ENCODE results near the gene PVALB.

PVALB gene

GRCh38 chr22:36776722-36777121 is 40.1 kb downstream of the PVALB start:
- ChIA-PET CTCF (interaction anchor here (0.6 to 4.0 kb wide), 5 partner anchors 19 to 305 kb away, joined by 3 to 30 read pairs (median 5); no protein-coding TSS in a partner anchor), POLR2A (interaction anchor here (0.7 to 1.8 kb wide), 18 partner anchors 13 to 269 kb away, joined by 3 to 18 read pairs (median 4); partner anchors contain the start of genes EIF3D, FOXRED2, MPST and TST)
- DNase-seq (ENCODE audit: extremely low spot score), result no peak
- no peak for TF ChIP-seq ARNT (IDR thresholded peaks at IDR 0.05)
- no peak for TF ChIP-seq ZNF384 (IDR thresholded peaks at IDR 0.05)
- TF ChIP-seq NFRKB (IDR thresholded peaks at IDR 0.05), result no peak
- no peak for TF ChIP-seq SP1 (IDR thresholded peaks at IDR 0.05)
- no peak for TF ChIP-seq PKNOX1 (IDR thresholded peaks at IDR 0.05)
- no peak for TF ChIP-seq BHLHE40 (IDR thresholded peaks at IDR 0.05; ENCODE audit: borderline replicate concordance)
- no peak for TF ChIP-seq LEF1 (IDR thresholded peaks at IDR 0.05; ENCODE audit: borderline replicate concordance)
- no peak for TF ChIP-seq ELF4 (IDR thresholded peaks at IDR 0.05)
- no peak for TF ChIP-seq TARDBP (IDR thresholded peaks at IDR 0.05)
- TF ChIP-seq FOXK2 (IDR thresholded peaks at IDR 0.05), result no peak
- no peak for TF ChIP-seq FOXM1 (IDR thresholded peaks at IDR 0.05; ENCODE audit: borderline replicate concordance)
- no peak for TF ChIP-seq FOXA1 (IDR thresholded peaks at IDR 0.05)
- no peak for TF ChIP-seq SUZ12 (IDR thresholded peaks at IDR 0.05)
- TF ChIP-seq L3MBTL2 (conservative IDR thresholded peaks at IDR 0.05), result no peak; the same call in none of the 2 replicates
- TF ChIP-seq HDGF (IDR thresholded peaks at IDR 0.05; ENCODE audit: borderline replicate concordance), result no peak
- TF ChIP-seq CTBP1 (IDR thresholded peaks at IDR 0.05; ENCODE audit: borderline replicate concordance), result no peak

DNA sequence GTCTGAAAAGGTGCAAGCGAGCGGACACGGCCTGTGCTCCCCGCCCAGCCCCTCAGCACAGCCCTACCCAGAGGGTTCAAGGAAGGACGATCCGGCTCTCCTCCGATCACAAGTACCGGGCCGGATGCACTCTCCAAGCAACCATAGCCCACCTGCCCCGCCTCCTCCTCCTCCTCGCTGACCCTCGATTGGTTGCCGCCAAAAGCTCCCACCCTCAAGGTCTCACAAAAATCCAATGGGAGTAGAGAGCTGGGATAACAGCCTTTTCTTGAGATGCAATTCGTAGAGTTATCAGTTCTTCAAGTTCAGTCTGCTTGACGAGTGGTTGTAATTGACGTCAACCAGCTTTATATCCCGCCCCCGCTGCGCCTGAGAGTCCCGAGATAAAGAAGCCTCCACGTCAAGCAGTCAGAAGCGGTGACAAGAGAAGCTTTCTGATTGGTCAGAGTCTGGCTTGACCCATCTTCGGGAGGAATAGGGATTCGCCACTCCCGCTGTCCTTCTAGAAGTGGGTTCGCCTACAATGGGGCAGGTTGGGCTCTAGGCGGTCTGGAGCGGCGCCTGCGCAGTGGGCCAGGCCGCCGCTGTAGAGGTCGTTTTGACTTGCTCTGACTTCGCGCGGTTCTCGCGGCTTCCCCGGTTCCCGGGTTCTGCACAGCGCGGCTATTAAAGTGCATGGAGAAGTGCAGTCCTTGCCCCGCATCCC is 40.7 kb downstream of the PVALB start, which contains the start of gene IFT27:
TSS of gene IFT27 (minus strand) at position 156 of the 706 bp plus-strand sequence. CDS start 412 bp downstream, outside the sequence.
- CTCF ChIA-PET, result interaction anchor here (0.6 to 4.0 kb wide), 8 partner anchors 18 to 305 kb away, joined by 3 to 30 read pairs (median 4); partner anchors contain the start of gene EIF3D
- POLR2A ChIA-PET, result interaction anchor here (0.5 to 1.9 kb wide), 46 partner anchors 9 to 269 kb away, joined by 3 to 18 read pairs (median 3); partner anchors contain the start of genes CACNG2, EIF3D, FOXRED2 and MPST
- peak; percentile 100 for DNase-seq (ENCODE audit: extremely low spot score)
- TF ChIP-seq L3MBTL2 (conservative IDR thresholded peaks at IDR 0.05) (no peak), SUZ12 (IDR thresholded peaks at IDR 0.05) (no peak), PKNOX1 (IDR thresholded peaks at IDR 0.05) (peak; percentile 100), TARDBP (IDR thresholded peaks at IDR 0.05) (no peak)

- DNase-seq (ENCODE audit: extremely low spot score), result peak; percentile 34
- TF ChIP-seq LEF1 (IDR thresholded peaks at IDR 0.05; ENCODE audit: borderline replicate concordance) (no peak), BHLHE40 (IDR thresholded peaks at IDR 0.05; ENCODE audit: borderline replicate concordance) (no peak), SP1 (IDR thresholded peaks at IDR 0.05) (no peak), HDGF (IDR thresholded peaks at IDR 0.05; ENCODE audit: borderline replicate concordance) (no peak), TARDBP (IDR thresholded peaks at IDR 0.05) (no peak), CTBP1 (IDR thresholded peaks at IDR 0.05; ENCODE audit: borderline replicate concordance) (no peak), FOXK2 (IDR thresholded peaks at IDR 0.05) (no peak), ELF4 (IDR thresholded peaks at IDR 0.05) (no peak), L3MBTL2 (conservative IDR thresholded peaks at IDR 0.05) (no peak), ZNF384 (IDR thresholded peaks at IDR 0.05) (no peak), ARNT (IDR thresholded peaks at IDR 0.05) (no peak), SUZ12 (IDR thresholded peaks at IDR 0.05) (no peak), PKNOX1 (IDR thresholded peaks at IDR 0.05) (no peak), NFRKB (IDR thresholded peaks at IDR 0.05) (no peak), FOXM1 (IDR thresholded peaks at IDR 0.05; ENCODE audit: borderline replicate concordance) (no peak), FOXA1 (IDR thresholded peaks at IDR 0.05) (no peak)
- ChIA-PET CTCF (interaction anchor here (0.9 to 4.0 kb wide), 6 partner anchors 18 to 306 kb away, joined by 3 to 30 read pairs (median 4); partner anchors contain the start of gene EIF3D), POLR2A (interaction anchor here (0.5 to 1.9 kb wide), 43 partner anchors 8 to 268 kb away, joined by 3 to 18 read pairs (median 3); partner anchors contain the start of genes CACNG2, EIF3D, FOXRED2 and MPST)
Observed at GRCh38 chr22:36775586-36775963, 41.3 kb downstream of the PVALB start.

DNA sequence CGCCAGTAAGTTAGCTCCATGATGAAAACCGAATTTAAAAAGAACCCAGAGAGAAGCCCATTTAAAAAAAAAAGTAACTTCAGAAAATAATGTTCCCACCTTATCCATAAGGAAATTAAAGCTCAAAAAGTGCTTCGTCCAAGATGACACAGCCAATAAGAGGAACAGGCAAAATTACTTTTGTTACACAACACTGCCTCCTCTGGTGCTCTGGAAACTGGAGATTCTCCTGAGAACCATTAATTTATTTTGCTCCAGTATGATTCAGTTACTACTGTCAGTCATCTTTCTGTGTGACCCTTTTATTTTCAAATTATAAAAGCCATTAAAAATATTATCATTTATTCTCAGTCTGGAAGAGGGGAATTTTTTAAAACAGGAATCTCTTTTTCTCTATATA is 42.9 kb downstream of the PVALB start:
- DNase-seq (ENCODE audit: extremely low spot score), result peak; percentile 42
- ChIA-PET CTCF (interaction anchor here (0.7 to 4.0 kb wide), 5 partner anchors 16 to 244 kb away, joined by 3 to 30 read pairs (median 3); no protein-coding TSS in a partner anchor), POLR2A (interaction anchor here (0.8 to 1.0 kb wide), 3 partner anchors 244 to 536 kb away, joined by 3 to 6 read pairs (median 3); partner anchors contain the start of genes EIF3D and TXN2)
- TF ChIP-seq SUZ12 (IDR thresholded peaks at IDR 0.05) (no peak), SP1 (IDR thresholded peaks at IDR 0.05) (no peak), ARNT (IDR thresholded peaks at IDR 0.05) (no peak), LEF1 (IDR thresholded peaks at IDR 0.05; ENCODE audit: borderline replicate concordance) (no peak), PKNOX1 (IDR thresholded peaks at IDR 0.05) (peak; percentile 64)

GRCh38 chr22:36772451-36772850 is 44.4 kb downstream of the PVALB start:
- TF ChIP-seq L3MBTL2 (conservative IDR thresholded peaks at IDR 0.05) (no peak), CTBP1 (IDR thresholded peaks at IDR 0.05; ENCODE audit: borderline replicate concordance) (no peak), PKNOX1 (IDR thresholded peaks at IDR 0.05) (no peak), ARNT (IDR thresholded peaks at IDR 0.05) (no peak), SUZ12 (IDR thresholded peaks at IDR 0.05) (no peak), HDGF (IDR thresholded peaks at IDR 0.05; ENCODE audit: borderline replicate concordance) (no peak), SP1 (IDR thresholded peaks at IDR 0.05) (no peak), ZNF384 (IDR thresholded peaks at IDR 0.05) (no peak), FOXM1 (IDR thresholded peaks at IDR 0.05; ENCODE audit: borderline replicate concordance) (no peak), ELF4 (IDR thresholded peaks at IDR 0.05) (no peak)
- ChIA-PET CTCF (interaction anchor here (0.5 kb wide), 1 partner anchor 291 kb away, joined by 4 read pairs; no protein-coding TSS in a partner anchor), POLR2A (no interaction called here)
- DNase-seq (ENCODE audit: extremely low spot score), result no peak
